Right renal pelvis (tissue), 4 donors: ENCODE results near the gene PSPN. TPM values are rescaled to one million over a fixed set of nuclear protein-coding genes. Genes with fewer than 3 reads are reported as not detected.
"Not testable (repeated sequence)": the region's sequence is repeated elsewhere in the genome, so short reads cannot be mapped to it uniquely, and the experiment has no call there.

Experiments
- DNase-seq, 4 donors: peaks; one replicate each; pipeline ENCODE4 v3.0.0-alpha.2; 2013; ENCODE audit warnings: low read depth in 4 of 4, low spot score in 3 of 4, missing footprints in 1 of 4
- polyA plus RNA-seq, 4 donors: library from polyadenylated mRNA; unstranded; fragments of 120-200 nt; gene quantifications; one replicate each; pipeline ENCODE4 v1.2.1, GENCODE V29; 2013; ENCODE audit not compliant: insufficient read length in 4 of 4

The PSPN gene
- polyA plus RNA-seq, 4 donors, result 2.2 to 2.9 (median 2.6) TPM

DNA sequence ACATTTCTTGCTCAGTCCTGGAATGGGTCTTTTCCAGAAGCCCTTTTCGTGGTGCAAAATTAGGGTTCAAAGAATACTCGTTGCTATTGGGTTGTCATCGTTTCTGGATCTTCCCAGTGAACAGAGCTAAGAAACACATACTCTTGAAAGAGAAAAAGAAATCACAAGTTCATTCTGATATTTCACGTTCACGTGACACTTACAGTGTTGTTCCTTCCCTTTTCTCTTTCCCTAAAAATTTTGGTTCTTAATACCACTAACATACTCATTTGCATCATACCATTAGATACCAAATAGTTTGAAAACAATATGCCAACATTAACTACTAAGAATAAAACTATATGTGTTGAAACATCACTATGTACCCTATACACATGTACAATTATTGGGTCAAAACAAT lies 30.7 kb upstream of the PSPN start:
- DNase-seq, result no peak

DNA sequence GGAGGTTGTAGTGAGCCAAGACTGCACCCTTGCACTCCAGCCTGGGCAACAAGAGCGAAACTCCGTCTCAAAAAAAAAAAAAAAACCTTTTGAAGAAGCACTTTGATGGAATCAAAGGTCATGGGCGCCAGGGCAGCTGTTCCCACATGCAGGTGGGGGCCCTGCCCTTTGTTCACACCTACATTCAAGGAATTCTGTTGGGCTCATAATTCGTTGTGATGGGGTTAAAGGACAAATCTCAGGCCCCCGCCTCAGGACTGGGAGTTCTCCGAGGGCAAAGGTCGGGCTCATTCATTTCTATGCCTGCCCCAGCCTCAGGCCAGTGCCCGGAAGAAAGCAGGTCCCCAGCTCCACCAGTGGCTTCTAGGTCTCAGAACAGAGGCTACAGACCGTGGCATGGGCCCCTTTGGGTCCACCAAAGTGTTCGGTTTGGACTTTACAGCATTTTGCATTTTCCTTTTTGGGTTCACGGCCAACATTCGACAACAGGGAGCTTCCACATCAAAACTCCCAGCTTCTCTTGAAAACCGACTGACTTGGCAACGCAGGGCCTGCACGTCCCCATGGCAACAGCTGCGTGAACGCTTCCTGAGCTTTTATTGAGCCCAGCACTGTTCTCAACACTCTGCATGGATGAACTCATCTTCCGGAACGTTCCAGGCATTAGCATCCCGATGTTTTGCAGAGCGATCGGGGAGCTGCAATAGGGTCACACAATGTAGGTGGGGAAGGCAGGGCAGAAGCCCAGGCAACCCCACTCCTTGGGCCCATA lies 27.3 kb upstream of the PSPN start:
- DNase-seq, result peak in 1 of 4 donors; percentile 60

DNA sequence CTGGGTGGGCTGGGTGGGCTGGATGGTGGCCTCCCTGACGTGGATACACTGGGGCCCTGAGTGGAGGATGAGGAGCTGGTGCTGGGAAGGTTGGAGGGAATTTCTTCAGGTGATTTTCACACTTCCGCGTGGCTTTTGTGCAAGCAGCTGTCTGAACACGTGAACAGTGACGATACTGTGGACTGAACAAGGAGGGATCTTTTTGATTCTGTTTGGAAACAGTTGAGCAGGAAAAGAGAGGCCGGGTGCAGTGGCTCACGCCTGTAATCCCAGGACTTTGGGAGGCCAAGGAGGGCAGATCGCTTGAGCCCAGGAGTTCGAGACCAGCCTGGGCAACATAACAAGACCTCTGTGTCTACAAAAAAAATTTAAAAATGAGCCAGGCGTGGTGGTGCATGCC lies 26.3 kb upstream of the PSPN start:
- DNase-seq, result no peak

DNA sequence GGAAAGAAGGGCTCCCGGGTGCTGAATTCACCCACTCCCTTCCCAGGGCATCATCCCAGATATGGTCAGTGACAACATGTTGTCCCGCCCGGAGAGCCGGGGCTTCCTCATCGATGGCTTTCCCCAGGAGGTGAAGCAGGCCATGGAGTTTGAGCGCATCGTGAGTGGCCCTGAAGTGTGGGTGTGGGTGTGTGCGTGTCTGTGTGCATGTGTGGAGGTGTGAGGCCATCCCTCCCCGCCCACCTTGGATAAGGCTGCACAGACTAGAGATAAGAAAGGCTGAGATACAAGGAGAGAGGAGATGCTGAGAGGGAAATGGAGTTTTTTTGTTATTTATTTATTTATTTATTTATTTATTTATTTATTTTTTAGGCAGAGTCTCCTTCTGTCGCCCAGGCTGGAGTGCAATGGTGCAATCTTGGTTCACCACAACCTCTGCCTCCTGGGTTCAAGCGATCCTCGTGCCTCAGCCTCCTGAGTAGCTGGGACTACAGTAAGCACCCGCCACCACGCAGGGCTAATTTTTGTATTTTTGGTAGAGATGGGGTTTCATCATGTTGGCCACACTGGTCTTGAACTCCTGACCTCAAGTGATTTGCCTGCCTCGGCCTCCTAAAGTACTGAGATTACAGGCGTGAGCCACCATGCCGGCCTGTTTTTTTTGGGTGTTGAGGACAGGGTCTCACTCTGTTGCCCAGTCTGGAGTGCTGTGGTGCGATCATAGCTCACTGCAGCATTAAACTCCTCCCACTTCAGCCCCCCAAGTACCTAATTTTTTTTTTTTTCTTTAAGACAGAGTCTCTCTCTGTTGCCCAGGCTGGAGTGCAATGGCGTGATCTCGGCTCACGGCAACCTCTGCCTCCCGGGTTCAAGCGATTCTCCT lies 24.6 kb upstream of the PSPN start:
- not testable (repeated sequence) for DNase-seq

- no peak for DNase-seq
These were observed 20.6 kb upstream of the PSPN start for GRCh38 chr19:6396305-6396704.

- no peak for DNase-seq
These were observed 19.1 kb upstream of the PSPN start for GRCh38 chr19:6394831-6395230.

- DNase-seq, result no peak
These were observed 18.3 kb upstream of the PSPN start for GRCh38 chr19:6393983-6394412.

DNA sequence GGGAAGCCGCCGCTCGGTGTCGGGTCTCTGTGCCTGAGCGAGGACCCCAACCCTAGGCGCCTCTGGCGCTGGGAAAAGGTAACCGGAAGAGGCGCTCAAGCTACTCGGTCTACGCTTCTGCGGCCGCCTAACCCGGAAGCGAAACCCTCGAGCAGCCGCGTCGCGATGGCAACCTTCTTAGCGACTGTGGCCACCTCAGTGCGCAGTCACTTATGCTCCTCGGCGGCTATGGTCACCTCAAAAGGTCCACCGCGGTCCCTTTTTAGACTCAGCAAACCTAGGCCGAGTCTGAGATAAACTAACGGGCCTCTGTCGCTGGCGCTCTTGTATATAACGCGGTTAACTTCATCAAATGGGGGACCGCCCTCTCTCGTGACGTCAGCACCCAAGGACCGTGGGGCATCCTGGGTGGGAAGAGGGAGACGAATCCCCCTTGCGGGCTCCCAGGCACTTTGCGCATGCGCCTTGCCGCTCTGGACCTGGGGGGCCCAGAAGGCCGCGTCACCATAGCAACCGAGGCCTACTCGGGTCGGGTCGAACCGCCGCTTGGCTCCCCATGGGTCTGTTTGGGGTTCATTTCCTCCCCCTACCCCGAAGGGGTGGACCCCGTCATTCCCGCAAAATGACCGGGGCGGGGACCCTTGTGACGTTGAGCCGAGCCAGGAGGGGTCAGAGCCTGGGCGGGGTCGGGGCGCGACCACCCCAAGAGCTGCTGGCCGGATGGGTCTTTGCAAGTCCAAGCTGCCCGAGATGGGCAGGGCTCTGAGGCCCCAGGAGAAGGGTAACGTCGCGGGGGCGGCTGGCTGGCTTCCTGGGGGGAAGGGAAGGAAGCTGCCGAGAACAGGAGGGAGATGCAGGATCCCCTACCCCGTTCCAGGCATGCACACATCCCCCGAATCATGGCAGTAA lies 17.6 kb upstream of the PSPN start, which contains the start of gene GTF2F1:
Gene GTF2F1, minus strand, starts transcription at position 91 of the 909 bp plus-strand sequence. CDS start 169 bp downstream, outside the sequence.
- DNase-seq, result peak; percentile 95 to 97 (median 96)

DNA sequence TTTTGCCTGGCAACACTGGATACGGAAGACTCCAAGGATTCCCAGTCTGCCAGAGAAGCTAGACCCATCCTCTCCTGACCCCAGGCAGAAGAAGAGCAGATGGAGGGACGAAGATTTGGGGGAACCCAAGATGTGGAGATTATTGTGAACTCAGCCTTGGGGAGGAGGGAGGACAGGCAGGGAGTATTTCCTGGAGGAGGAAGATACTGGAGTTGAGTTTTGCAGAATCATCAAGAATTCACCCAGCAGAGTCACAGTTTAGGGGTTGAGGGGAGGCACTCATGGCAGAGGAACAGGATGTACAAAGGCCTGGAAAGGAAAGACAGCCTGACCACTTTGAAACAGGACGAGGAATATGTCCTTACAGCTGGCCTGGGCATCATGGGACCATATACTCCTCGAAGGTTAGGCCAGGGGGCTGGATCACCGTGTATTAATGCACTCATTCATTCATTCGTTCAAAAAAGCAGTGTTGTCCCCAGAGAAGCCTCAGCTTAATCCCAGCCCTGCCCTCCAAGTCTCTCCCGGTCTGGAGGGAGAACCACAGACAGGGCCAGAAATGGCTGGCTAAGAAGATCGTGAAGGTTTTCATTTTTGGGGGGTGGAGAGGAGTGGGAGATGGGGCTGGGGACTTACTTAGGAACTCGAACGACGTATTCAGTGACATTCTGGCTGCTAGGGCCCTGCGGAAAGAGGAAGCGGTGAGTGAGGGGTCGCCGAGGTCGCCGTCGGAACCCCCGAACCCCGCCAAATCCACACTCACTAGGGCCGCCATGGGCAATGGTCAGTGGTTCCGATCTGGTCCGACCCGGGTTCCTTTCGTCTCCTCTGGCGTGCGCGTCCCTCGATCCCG lies 16.7 kb upstream of the PSPN start:
- no peak for DNase-seq

DNA sequence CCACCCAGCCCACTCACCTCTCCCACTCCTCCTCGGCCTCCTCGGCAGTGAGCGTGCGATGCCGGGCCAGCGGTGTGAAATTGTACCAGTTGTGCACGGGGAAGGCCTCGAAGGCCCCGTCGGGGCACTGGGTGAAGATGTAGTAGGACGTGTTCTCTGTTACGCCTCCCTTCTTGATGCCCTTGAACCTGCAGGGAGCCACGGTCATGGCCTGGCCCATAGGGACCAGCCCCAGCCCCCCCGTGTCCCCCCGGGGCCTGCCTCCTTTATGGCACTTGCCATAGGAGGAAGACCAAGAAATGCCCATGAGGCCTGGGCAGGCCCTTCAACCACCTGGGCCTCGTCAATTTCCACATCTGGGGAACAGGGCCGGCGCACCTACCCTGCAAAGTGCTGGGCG lies 11.6 kb upstream of the PSPN start:
- DNase-seq, result no peak

DNA sequence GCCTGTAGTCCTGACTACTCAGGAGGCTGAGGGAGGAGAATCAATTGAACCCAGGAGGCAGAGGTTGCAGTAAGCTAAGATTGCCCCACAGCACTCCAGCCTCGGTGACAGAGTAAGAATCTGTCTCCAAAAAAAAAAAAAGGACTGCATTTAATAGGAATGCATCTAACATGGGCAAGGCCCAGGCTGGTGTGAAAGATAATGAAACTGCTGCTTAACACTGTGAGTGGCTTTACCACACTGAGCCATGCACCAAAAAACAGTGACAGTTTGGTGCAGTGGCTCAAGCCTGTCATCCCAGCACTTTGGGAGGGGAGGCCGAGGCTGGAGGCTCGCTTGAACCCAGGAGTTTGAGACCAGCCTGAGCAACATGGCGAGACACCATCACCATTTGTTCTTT lies 8.6 kb upstream of the PSPN start:
- no peak for DNase-seq

DNA sequence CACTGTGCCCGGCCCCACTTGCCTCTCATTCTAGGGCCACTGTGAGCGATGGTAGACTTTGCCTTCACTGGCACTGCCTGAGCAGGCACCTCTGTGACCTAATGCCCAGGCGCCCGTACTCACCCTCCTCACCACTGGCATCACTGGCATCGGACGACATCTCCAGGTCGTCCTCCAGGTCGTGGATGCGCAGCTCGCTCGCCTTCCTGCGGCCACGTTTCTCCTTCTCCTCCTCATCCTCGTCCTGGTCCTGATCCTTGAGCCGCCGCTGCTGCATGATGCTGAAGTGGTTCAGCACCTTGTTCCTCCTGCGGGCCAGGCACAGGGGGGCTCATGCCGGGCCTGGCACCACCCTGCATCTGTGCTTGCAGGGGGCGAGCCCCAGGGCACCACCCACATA lies 7.5 kb upstream of the PSPN start:
- no peak for DNase-seq

GRCh38 chr19:6381030-6381750 lies 5.5 kb upstream of the PSPN start:
- no peak for DNase-seq

- DNase-seq, result no peak
These were observed 4.0 kb upstream of the PSPN start for GRCh38 chr19:6379744-6380143.

GRCh38 chr19:6378486-6378885 lies 2.8 kb upstream of the PSPN start:
- no peak for DNase-seq

DNA sequence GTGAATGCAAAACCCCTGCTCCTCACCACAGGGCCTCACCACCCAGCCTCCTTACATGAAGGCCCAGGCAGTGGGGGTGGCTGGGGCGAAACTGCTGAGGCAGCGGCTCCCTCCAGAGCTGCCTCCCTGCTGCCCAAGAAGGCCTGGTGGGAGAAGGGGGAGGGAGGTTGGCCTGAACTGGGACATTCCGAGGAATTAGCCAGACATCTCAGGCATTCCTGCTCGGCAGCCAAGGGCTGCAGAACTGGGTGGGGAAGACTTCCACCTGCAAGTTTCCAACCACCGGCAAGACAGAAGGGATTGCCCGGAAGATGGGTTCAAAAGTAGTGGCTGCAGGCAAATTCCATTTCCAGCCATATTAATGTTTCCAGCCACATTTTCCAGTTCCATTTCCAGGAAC lies 2.3 kb upstream of the PSPN start:
- no peak for DNase-seq

GRCh38 chr19:6376512-6377190 lies 918 bp upstream of the PSPN start:
- DNase-seq, result no peak

GRCh38 chr19:6374711-6375410 lies 872 bp downstream of the PSPN start:
- no peak for DNase-seq
